OCI-LY1 (cell line): ENCODE results near the gene DENND5B.

Source experiments
- H2AFZ ChIP-seq: fragments of 200-600 bp; sonication (generic), shearing (Covaris generic); 2 replicates; pipeline ENCODE4 v1.6.0; 2014; ENCODE audit warnings: antibody characterized with exemption, mild to moderate bottlenecking, low read length
- H3F3A ChIP-seq: fragments of 200-600 bp; sonication (generic), shearing (Covaris generic); 2 replicates; pipeline ENCODE4 v1.6.0; 2014; ENCODE audit warnings: mild to moderate bottlenecking, antibody characterized with exemption, low read length, moderate library complexity; ENCODE audit not compliant: insufficient read depth
- H3K27ac ChIP-seq: fragments of 200-600 bp; sonication (generic); 2 replicates; pipeline ENCODE4 v1.5.1; 2014; ENCODE audit warnings: low read length, mixed run types, mild to moderate bottlenecking, low read depth; ENCODE audit not compliant: poor library complexity, severe bottlenecking
- H3K27me3 ChIP-seq: fragments of 200-600 bp; sonication (generic); 2 replicates; pipeline ENCODE4 v1.6.0; 2014; ENCODE audit warnings: antibody characterized with exemption, mild to moderate bottlenecking, low read length, moderate library complexity; ENCODE audit not compliant: insufficient read depth
- H3K36me3 ChIP-seq: fragments of 200-600 bp; sonication (generic); 2 replicates; pipeline ENCODE4 v1.6.1; 2014; ENCODE audit warnings: mild to moderate bottlenecking, antibody characterized with exemption, low read length, moderate library complexity, mixed read lengths; ENCODE audit not compliant: insufficient read depth
- H3K4me1 ChIP-seq: fragments of 200-600 bp; sonication (generic); 2 replicates; pipeline ENCODE4 v1.5.1; 2014; ENCODE audit warnings: mild to moderate bottlenecking, low read length, moderate library complexity; ENCODE audit not compliant: insufficient read depth, severe bottlenecking
- H3K4me2 ChIP-seq: fragments of 200-600 bp; sonication (generic), shearing (Covaris generic); 2 replicates; pipeline ENCODE4 v1.6.1; 2014; ENCODE audit warnings: low read length
- H3K4me3 ChIP-seq: fragments of 200-600 bp; sonication (generic); 2 replicates; pipeline ENCODE4 v1.5.1; 2014; ENCODE audit warnings: low read length, low read depth, mild to moderate bottlenecking, mixed read lengths; ENCODE audit not compliant: poor library complexity, severe bottlenecking
- H3K79me2 ChIP-seq: fragments of 200-600 bp; shearing (Covaris generic); 2 replicates; pipeline ENCODE4 v1.6.1; 2016; ENCODE audit warnings: mixed run types, low read length, mixed read lengths; ENCODE audit not compliant: insufficient read depth
- H3K9ac ChIP-seq: fragments of 200-600 bp; sonication (generic), shearing (Covaris generic); 2 replicates; pipeline ENCODE4 v1.6.1; 2014; ENCODE audit warnings: mild to moderate bottlenecking, low read length, mixed read lengths
- H3K9me2 ChIP-seq: fragments of 200-600 bp; sonication (generic), shearing (Covaris generic); 2 replicates; pipeline ENCODE4 v1.6.1; 2014; ENCODE audit warnings: low read depth, mild to moderate bottlenecking, low read length, mixed read lengths
- H3K9me3 ChIP-seq: fragments of 200-600 bp; shearing (Covaris generic); 2 replicates; pipeline ENCODE4 v1.6.1; 2014; ENCODE audit warnings: low read length, mixed read lengths
- H4K20me1 ChIP-seq: fragments of 200-600 bp; sonication (generic), shearing (Covaris generic); 2 replicates; pipeline ENCODE4 v1.6.0; 2016; ENCODE audit warnings: mild to moderate bottlenecking, low read length; ENCODE audit not compliant: insufficient read depth
- EZH2 ChIP-seq: fragments of 200-600 bp; sonication (generic), shearing (Covaris generic); IDR thresholded peaks from 2 replicates; pipeline ENCODE4 v1.8.0; 2017; ENCODE audit warnings: borderline replicate concordance, mixed run types, mild to moderate bottlenecking, antibody characterized with exemption, low read length, moderate library complexity, mixed read lengths
- TF ChIP-seq, protein P1 (sequence below): fragments of 200-600 bp; sonication (generic), shearing (Covaris generic); IDR thresholded peaks from 2 replicates; pipeline ENCODE4 v1.5.1; 2017; ENCODE audit warnings: mild to moderate bottlenecking, antibody characterized with exemption, low read length, moderate library complexity, mixed read lengths

The DENND5B gene

GRCh38 chr12:31605531-31605930 lies 14.6 kb upstream of the DENND5B start:
- Histone ChIP-seq H3K36me3 (no peaks in the 10 kb centered on the region), H3K27me3 (no peaks in the 10 kb centered on the region), H3K4me1 (peaks cover 35% of the 10 kb centered on the region), H3K4me3 (no peak overlapping the region), H3K9me3 (peaks cover 12% of the 10 kb centered on the region), H4K20me1 (no peaks in the 10 kb centered on the region), H3K4me2 (no peak overlapping the region), H3K9me2 (no peaks in the 10 kb centered on the region), H3K27ac (peak overlapping the region; percentile 92), H2AFZ (0 out of 2 replicates have a peak overlapping the region, but pooled peaks have one; percentile 46), H3K9ac (no peak overlapping the region), H3K79me2 (no peaks in the 10 kb centered on the region), H3F3A (0 out of 2 replicates have a peak, but pooled peaks cover 6% of the 10 kb centered on the region)
- TF ChIP-seq, protein P1, sequence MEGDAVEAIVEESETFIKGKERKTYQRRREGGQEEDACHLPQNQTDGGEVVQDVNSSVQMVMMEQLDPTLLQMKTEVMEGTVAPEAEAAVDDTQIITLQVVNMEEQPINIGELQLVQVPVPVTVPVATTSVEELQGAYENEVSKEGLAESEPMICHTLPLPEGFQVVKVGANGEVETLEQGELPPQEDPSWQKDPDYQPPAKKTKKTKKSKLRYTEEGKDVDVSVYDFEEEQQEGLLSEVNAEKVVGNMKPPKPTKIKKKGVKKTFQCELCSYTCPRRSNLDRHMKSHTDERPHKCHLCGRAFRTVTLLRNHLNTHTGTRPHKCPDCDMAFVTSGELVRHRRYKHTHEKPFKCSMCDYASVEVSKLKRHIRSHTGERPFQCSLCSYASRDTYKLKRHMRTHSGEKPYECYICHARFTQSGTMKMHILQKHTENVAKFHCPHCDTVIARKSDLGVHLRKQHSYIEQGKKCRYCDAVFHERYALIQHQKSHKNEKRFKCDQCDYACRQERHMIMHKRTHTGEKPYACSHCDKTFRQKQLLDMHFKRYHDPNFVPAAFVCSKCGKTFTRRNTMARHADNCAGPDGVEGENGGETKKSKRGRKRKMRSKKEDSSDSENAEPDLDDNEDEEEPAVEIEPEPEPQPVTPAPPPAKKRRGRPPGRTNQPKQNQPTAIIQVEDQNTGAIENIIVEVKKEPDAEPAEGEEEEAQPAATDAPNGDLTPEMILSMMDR, result no peak
- TF ChIP-seq EZH2, result no peak

- H3K9me3 ChIP-seq, result peaks cover 5% of the 10 kb centered on the region; the same call in 1 of the 2 replicates
- H3K27ac ChIP-seq, result peak overlapping the region; percentile 92
- no peaks in the 10 kb centered on the region for H3K9me2 ChIP-seq
- H3K27me3 ChIP-seq, result no peaks in the 10 kb centered on the region
- H3K79me2 ChIP-seq, result no peaks in the 10 kb centered on the region
- H4K20me1 ChIP-seq, result no peaks in the 10 kb centered on the region
- no peak overlapping the region for H2AFZ ChIP-seq
- H3K4me1 ChIP-seq, result peaks cover 54% of the 10 kb centered on the region
- peak overlapping the region; percentile 27; the same call in 1 of the 2 replicates for H3K9ac ChIP-seq
- H3K4me3 ChIP-seq, result peak overlapping the region; percentile 10
- H3K36me3 ChIP-seq, result no peaks in the 10 kb centered on the region
- H3K4me2 ChIP-seq, result peak overlapping the region; percentile 47
- 0 out of 2 replicates have a peak, but pooled peaks cover 6% of the 10 kb centered on the region for H3F3A ChIP-seq
- no peak for TF ChIP-seq EZH2
- TF ChIP-seq, protein P1, result no peak
Observed at GRCh38 chr12:31603546-31604009, 12.6 kb upstream of the DENND5B start.

GRCh38 chr12:31600750-31601149 lies 9.8 kb upstream of the DENND5B start:
- Histone ChIP-seq H3K27ac (peak overlapping the region; percentile 73), H2AFZ (no peak overlapping the region), H3F3A (0 out of 2 replicates have a peak, but pooled peaks cover 6% of the 10 kb centered on the region), H3K36me3 (no peaks in the 10 kb centered on the region), H3K79me2 (no peaks in the 10 kb centered on the region), H3K9me2 (no peaks in the 10 kb centered on the region), H3K4me2 (peak overlapping the region; percentile 29; the same call in 1 of the 2 replicates), H4K20me1 (no peaks in the 10 kb centered on the region), H3K9ac (no peak overlapping the region; the same call in 1 of the 2 replicates), H3K4me1 (peaks cover 54% of the 10 kb centered on the region), H3K4me3 (no peak overlapping the region), H3K9me3 (no peaks in the 10 kb centered on the region), H3K27me3 (no peaks in the 10 kb centered on the region)
- no peak for TF ChIP-seq EZH2
- TF ChIP-seq, protein P1, result no peak
